GM12891 (cell line): Measurements from ENCODE around the gene CD81.

Experiments used
- POLR2A ChIP-seq: IDR thresholded peaks from 2 replicates; pipeline ENCODE4 v1.6.1; 2011; ENCODE audit warnings: low read depth, low read length, control low read depth
- POLR2AphosphoS5 ChIP-seq: IDR thresholded peaks from 2 replicates; pipeline ENCODE4 v1.6.1; 2011; ENCODE audit warnings: low read depth, low read length, control low read depth

DNA sequence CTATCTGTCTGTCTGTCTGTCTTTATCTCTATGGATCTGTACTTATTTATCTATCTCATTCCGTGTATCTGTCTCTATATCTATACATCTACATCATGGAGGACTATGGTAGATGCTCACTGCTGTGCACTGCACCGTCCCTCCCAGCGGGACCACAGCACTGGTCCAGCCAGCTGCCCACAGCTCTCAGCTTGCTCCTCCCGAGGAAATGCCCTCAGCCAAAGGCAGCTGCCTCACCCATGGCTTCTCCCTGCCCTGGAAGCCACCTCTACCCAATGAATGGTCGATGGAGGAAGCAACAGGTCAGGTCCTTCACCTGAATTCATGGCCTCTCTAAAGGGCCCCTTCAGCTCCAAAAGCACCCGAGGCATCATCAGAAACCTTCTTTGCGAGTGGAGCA is 14.7 kb upstream of the CD81 start:
- no peak for TF ChIP-seq POLR2AphosphoS5
- TF ChIP-seq POLR2A = no peak
